Measurements from ENCODE around the gene GASK1A.

Gene GASK1A

DNA sequence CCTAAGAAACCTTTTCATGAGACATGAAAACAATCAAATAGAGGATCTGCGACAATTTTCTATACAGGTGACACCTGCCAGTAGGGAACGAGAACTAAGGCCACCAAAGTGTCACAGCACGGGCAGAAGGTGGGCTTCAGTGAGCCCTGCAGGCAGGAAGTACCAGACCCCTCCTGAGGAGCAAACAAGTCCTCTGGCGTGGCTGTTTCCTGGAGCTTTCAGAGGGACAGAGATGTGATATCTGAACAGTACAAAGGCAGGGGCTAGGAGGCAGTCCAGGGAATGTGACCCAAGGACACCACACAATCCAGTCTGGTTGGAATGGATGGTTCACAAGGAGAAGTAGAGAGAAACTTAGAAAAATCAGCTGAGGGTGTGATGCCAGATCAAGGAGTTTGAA is 110.0 kb downstream of the GASK1A start:
- DNase-seq (ENCODE audit: low spot score) = no peak

GRCh38 chr3:43090238-43090637 is 111.1 kb downstream of the GASK1A start:
- DNase-seq (ENCODE audit: low spot score) = no peak

DNA sequence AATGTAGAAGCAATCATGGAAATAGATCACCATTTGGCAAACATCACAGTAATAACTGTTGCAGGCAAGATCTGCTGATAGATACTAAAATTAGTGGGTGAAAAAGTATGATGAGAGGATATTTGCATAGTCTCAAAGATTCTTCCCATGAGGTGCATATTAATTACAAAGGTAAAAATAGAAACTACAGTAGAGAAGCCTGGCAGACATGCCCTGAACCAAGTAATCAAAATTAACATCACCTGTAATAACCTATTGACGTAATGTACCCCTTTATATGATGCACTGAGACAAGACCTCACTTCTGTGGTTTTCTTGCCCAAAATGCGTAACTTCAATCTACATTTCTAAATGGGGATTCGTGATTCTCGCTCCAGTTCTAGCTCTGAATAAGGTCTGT is 112.4 kb downstream of the GASK1A start:
- no peak for DNase-seq (ENCODE audit: low spot score)

DNA sequence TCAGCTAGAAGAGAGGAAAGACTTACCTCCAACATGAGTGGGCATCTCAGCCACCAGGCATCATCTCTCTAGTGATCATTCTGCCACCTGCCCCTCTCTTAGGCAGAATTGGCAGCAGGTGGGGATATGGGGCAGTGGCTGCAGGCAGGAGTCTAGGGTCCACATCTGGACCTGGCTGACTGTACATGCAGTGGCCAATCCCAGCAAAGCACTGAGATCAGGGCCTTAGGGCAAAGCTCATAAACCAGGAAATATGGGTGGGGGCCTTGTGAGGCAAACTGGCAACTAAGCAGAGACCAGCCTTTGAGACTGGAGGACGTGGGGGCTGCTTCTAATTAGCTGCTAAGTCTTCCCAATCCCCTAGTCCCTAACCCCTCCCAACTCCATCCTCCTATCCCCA is 113.9 kb downstream of the GASK1A start:
- DNase-seq (ENCODE audit: low spot score) = no peak

DNA sequence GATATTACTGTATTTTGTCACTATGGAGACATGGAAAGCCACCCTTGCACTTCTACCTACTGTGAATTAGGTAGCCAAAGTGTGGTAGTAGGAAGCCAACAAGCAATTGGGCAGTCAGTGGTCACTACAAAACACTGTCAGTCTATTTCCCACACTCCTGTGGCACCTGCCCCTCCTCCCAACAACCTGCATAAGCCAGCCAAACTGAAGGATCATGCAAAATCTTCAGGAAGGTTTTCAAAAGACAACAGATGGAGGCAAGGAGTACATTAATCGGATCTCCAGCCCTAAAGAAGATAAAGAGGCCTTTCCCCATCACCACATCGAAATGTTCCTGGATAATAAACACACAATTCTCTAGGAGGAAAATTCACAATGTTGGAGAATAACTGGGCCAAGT is 114.9 kb downstream of the GASK1A start:
- DNase-seq (ENCODE audit: low spot score) = no peak

- DNase-seq (ENCODE audit: low spot score) = no peak
These were observed 115.3 kb downstream of the GASK1A start for GRCh38 chr3:43094381-43094780.

- no peak for DNase-seq (ENCODE audit: low spot score)
These were observed 115.7 kb downstream of the GASK1A start for GRCh38 chr3:43094851-43095250.

GRCh38 chr3:43095370-43095769 is 116.3 kb downstream of the GASK1A start:
- DNase-seq (ENCODE audit: low spot score) = no peak

DNA sequence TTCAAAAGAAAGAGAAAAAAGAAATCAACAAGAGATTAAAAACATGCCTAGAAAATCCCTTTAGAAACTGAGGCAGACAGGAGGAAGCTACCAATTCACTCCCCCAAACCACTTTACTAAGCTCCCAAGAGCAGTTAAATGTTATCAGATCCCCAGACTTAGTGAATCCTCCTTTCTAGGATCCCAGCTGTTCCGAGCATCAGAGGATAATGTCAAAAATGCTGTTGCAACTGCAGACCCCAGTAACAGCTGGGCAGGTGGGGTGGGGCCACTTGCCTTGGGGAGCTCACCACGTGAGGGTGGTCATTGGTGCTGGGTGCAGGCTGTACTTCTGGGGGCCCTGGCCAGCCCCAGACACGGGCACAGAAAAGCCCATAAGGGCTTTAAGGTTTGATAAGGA is 117.7 kb downstream of the GASK1A start:
- no peak for DNase-seq (ENCODE audit: low spot score)

GRCh38 chr3:43097400-43098080 is 118.4 kb downstream of the GASK1A start:
- DNase-seq (ENCODE audit: low spot score) = no peak

DNA sequence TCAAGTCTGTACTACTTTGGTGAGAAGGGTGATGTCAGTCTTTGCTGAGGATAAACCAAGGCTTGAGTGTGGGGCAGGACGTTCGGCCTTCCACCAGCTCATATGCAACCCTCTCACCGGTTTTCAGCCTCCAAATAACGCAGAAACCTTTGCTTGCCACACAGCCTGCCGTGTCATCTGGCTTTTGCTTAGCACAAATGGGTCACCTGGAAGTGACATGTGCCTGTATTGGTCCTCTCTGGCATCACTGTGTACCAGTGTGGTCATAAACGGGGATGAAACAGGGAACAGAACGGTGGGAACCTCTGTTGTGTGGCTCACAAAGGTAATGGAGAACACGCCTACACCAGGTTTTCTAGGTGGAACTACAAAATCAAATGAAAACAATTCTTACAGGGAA is 119.7 kb downstream of the GASK1A start:
- DNase-seq (ENCODE audit: low spot score) = no peak

DNA sequence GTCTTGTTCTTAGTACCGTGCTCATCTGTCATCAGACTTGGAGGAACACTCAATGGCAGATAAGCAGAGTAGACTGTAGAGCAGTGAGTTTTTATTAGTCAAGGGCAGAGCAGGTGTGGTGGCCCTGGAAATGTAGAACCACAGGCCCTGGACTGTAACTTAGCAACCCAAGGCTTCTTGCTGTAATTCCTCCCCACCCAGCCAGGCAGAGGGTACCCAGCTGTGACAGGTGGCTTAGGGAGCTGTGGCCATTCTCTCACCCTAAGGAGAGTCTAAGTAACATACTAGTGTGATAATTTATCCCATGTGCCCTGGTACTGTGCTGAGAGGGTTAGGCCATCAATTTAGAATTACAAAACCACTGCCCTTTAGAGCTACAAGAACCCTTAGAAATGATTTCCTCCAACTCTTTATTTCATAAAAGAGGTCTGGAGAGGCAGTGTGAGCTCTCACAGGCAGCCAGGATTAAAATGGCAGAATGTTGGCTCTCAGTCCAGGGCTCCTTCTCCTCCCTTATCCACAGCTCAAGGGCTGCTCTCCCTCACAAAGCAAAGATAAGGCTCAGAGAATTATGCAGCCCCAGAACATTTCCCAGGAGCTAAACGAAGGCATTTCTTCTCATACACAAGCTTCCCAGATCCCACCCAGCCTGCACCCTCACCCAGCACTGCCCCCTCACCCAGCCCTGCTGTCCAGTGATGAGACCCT is 123.8 kb downstream of the GASK1A start:
- no peak for DNase-seq (ENCODE audit: low spot score)

DNA sequence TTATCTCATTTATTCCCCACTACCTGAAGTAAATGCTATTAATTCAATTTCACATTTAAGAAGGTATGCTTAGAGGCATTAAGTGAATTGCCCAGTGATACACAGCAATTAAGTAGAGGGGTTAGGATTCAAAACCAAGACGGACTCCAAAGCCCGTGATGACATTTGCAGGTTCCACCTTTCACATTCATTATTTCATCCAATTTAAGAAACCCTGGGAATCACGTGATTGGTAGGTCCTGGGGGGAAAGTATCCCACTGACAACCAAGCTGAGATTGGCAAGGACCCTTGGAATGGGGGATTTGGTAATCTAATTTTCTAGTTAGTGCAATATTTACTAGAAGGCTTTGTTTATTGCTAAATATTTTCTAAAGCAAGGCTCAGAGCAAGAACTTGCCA is 124.9 kb downstream of the GASK1A start:
- DNase-seq (ENCODE audit: low spot score) = no peak

DNA sequence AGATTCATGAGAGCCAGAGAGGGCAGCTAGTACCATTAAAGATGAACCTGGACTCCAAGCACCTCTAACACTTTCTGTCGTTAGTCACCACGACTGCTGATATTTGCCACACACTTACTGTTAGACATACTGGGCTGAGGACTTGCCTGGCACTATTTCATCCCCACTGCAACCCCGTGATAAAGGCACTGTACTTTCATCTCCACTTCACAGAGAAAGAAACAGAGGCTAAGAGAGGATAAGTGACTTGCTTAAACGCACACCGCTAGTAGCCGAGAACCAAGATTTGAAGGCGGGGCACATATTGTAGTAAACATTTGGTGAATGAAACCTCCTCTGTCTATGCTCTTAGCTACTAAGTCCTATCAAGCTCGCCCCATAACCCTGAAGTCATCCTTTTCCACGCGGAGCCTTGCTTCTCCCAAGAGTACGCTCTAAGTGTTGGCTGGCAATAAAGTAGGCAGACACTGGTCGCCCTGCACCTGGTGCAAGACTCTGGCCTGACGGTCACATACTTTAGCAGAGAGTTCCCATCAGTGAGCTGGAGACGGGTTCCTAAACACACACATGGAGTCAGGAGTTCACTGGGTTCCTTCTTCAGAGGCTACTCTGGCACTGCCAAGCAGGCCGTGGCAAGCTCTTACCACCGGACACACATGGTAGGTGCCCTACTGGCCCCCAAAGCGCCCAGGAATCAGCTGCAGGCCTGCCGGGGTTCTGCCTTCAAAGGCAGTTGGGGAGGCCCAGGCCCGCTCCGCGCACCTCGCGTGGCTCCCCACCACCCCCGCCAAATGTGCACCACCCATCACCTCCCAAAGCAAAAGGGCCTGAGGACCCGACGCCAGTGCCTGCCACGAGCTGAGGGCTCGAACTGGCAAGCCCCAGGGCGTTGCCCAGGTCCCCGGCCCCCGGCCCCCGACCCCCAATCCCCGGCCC is 125.8 kb downstream of the GASK1A start:
- no peak for DNase-seq (ENCODE audit: low spot score)

- DNase-seq (ENCODE audit: low spot score) = peak; percentile 89
These were observed 126.6 kb downstream of the GASK1A start, which contains the start of gene POMGNT2 for GRCh38 chr3:43105596-43106292. Gene POMGNT2, minus strand, starts transcription at chr3:43106079. Its CDS starts 24,648 bp downstream, at chr3:43081431.

GRCh38 chr3:43106293-43106628 is 127.2 kb downstream of the GASK1A start:
- no peak for DNase-seq (ENCODE audit: low spot score)

All from CD4-positive, alpha-beta T cell treated with Interleukin-6 at 100 ng/mL for 8 hours (primary cell).